GM19238 (cell line): ENCODE data around the gene MRS2.
"Not testable (repeated sequence)": the region's sequence is repeated elsewhere in the genome, so short reads cannot be mapped to it uniquely, and the experiment has no call there.

Experiments used
- DNase-seq: peaks from one replicate; pipeline ENCODE4 v3.0.0; 2011; ENCODE audit warnings: low spot score; ENCODE audit not compliant: insufficient read length

Gene MRS2

GRCh38 chr6:24387818-24388217 lies 14.9 kb upstream of the MRS2 start:
- no peak for DNase-seq

GRCh38 chr6:24391208-24391607 lies 11.5 kb upstream of the MRS2 start:
- DNase-seq: no peak

GRCh38 chr6:24391756-24392405 lies 10.9 kb upstream of the MRS2 start:
- peak; percentile 17 for DNase-seq

GRCh38 chr6:24394061-24394779 lies 8.5 kb upstream of the MRS2 start:
- DNase-seq: no peak

- no peak for DNase-seq
Observed at GRCh38 chr6:24394780-24395437, 7.8 kb upstream of the MRS2 start.

GRCh38 chr6:24396824-24397223 lies 5.9 kb upstream of the MRS2 start:
- no peak for DNase-seq

GRCh38 chr6:24397631-24398030 lies 5.1 kb upstream of the MRS2 start:
- DNase-seq: no peak

- DNase-seq: not testable (repeated sequence)
Observed at GRCh38 chr6:24400045-24401039, 2.4 kb upstream of the MRS2 start.

GRCh38 chr6:24401458-24401857 lies 1.3 kb upstream of the MRS2 start:
- DNase-seq: no peak

- no peak for DNase-seq
Observed at GRCh38 chr6:24403501-24403824, 727 bp downstream of the MRS2 start.

- no peak for DNase-seq
Observed at GRCh38 chr6:24405262-24405661, 2.5 kb downstream of the MRS2 start.

GRCh38 chr6:24408719-24409410 lies 6.1 kb downstream of the MRS2 start:
- DNase-seq: peak; percentile 19

- DNase-seq: no peak
Observed at GRCh38 chr6:24410622-24411021, 7.9 kb downstream of the MRS2 start.

- DNase-seq: no peak
Observed at GRCh38 chr6:24412294-24412693, 9.6 kb downstream of the MRS2 start.

GRCh38 chr6:24414531-24414930 lies 11.8 kb downstream of the MRS2 start:
- not testable (repeated sequence) for DNase-seq

- DNase-seq: no peak
Observed at GRCh38 chr6:24415753-24416152, 13.0 kb downstream of the MRS2 start.

GRCh38 chr6:24419526-24419925 lies 16.8 kb downstream of the MRS2 start:
- DNase-seq: no peak

GRCh38 chr6:24425091-24425490 lies 22.4 kb downstream of the MRS2 start:
- no peak for DNase-seq

GRCh38 chr6:24426729-24427446 lies 24.2 kb downstream of the MRS2 start:
- no peak for DNase-seq

GRCh38 chr6:24428615-24429014 lies 25.9 kb downstream of the MRS2 start:
- no peak for DNase-seq
